ENCODE results near the gene SLC38A10. TPM values are rescaled to one million over a fixed set of nuclear protein-coding genes. Genes with fewer than 3 reads are reported as not detected.

The SLC38A10 gene
- total and polyA plus RNA-seq, 7 donors = 7.8 to 88.7 (median 37.9) TPM

- Histone ChIP-seq H3K4me3 (no peak overlapping the region), H3K27me3 (no peaks in the 10 kb centered on the region), H3K4me1 (peaks cover 0 to 22% (median 19%) of the 10 kb centered on the region in 4 donors), H3K9me3 (no peaks in the 10 kb centered on the region), H3K27ac (peak overlapping the region in 2 of 4 donors; percentile 1 to 40), H3K36me3 (no peaks in the 10 kb centered on the region)
- TF ChIP-seq EP300 (IDR thresholded peaks at IDR 0.05) = no peak
- no peak for TF ChIP-seq POLR2A (IDR thresholded peaks at IDR 0.05)
- no peak for TF ChIP-seq POLR2AphosphoS5 (IDR thresholded peaks at IDR 0.05)
- TF ChIP-seq CTCF (IDR thresholded peaks at IDR 0.05) = no peak
- no peak for DNase-seq
- whole genome bisulfite sequencing, 2 donors = 32 to 76% methylated on average over 11 of the region's 11 CpGs
- intact Hi-C loops (cut with DNase I) = loop anchor here (5.0 kb wide), 1 partner anchor 94 kb away; no protein-coding TSS in a partner anchor
Observed at GRCh38 chr17:81298325-81298990, 3.4 kb upstream of the SLC38A10 start.

- Histone ChIP-seq H3K36me3 (no peaks in the 10 kb centered on the region), H3K27me3 (no peaks in the 10 kb centered on the region), H3K9me3 (no peaks in the 10 kb centered on the region), H3K27ac (peak overlapping the region; percentile 92 to 95 (median 94)), H3K4me1 (peaks cover 0 to 43% (median 38%) of the 10 kb centered on the region in 4 donors), H3K4me3 (peak overlapping the region; percentile 81 to 98 (median 84))
- intact Hi-C loops (cut with DNase I) = loop anchor here (2.0 to 5.0 kb wide), 2 partner anchors 51 to 96 kb away; no protein-coding TSS in a partner anchor
- 4 to 13% methylated on average over 22 of the region's 22 CpGs for WGBS, 2 donors
- DNase-seq = no peak
- TF ChIP-seq EP300 (IDR thresholded peaks at IDR 0.05) (no peak), CTCF (IDR thresholded peaks at IDR 0.05) (peak in 1 of 4 experiments; percentile 35)
Observed at GRCh38 chr17:81295676-81296381, 722 bp upstream of the SLC38A10 start.

- intact Hi-C loops (cut with DNase I) = loop anchor here (2.0 to 5.0 kb wide), 2 partner anchors 52 to 98 kb away; no protein-coding TSS in a partner anchor
- 0 to 1% methylated on average over 48 of the region's 48 CpGs for WGBS, 2 donors
- peak; percentile 78 for DNase-seq
- Histone ChIP-seq H3K36me3 (no peaks in the 10 kb centered on the region), H3K4me1 (peaks cover 0 to 43% (median 38%) of the 10 kb centered on the region in 4 donors), H3K27ac (peak overlapping the region; percentile 92 to 95 (median 94)), H3K27me3 (no peaks in the 10 kb centered on the region), H3K9me3 (no peaks in the 10 kb centered on the region), H3K4me3 (peak overlapping the region; percentile 81 to 98 (median 84))
- TF ChIP-seq EP300 (IDR thresholded peaks at IDR 0.05) (no peak), POLR2A (IDR thresholded peaks at IDR 0.05) (no peak), CTCF (IDR thresholded peaks at IDR 0.05) (no peak), POLR2AphosphoS5 (IDR thresholded peaks at IDR 0.05) (no peak)
Observed at GRCh38 chr17:81294512-81295030, 536 bp downstream of the SLC38A10 start.

- H3K27me3 ChIP-seq = no peaks in the 10 kb centered on the region
- no peak for DNase-seq
- H3K36me3 ChIP-seq = peaks cover 0 to 19% (median 11%) of the 10 kb centered on the region in 4 donors
- intact Hi-C loops (cut with DNase I) = no loop called here
- H3K9me3 ChIP-seq = no peaks in the 10 kb centered on the region
- 83 to 86% methylated on average over 12 of the region's 12 CpGs for WGBS, 2 donors
- H3K27ac ChIP-seq = peak overlapping the region in 3 of 4 donors; percentile 93 to 95 (median 94)
- H3K4me1 ChIP-seq = peaks cover 0 to 43% (median 38%) of the 10 kb centered on the region in 4 donors
- TF ChIP-seq POLR2AphosphoS5 (IDR thresholded peaks at IDR 0.05) (no peak), POLR2A (IDR thresholded peaks at IDR 0.05) (no peak), EP300 (IDR thresholded peaks at IDR 0.05) (no peak), CTCF (IDR thresholded peaks at IDR 0.05) (no peak)
- no peak overlapping the region for H3K4me3 ChIP-seq
Observed at GRCh38 chr17:81292450-81292849, 2.7 kb downstream of the SLC38A10 start.
